ENCODE results near the gene HELZ2.

- TF ChIP-seq CTCF (IDR thresholded peaks at IDR 0.05; ENCODE audit: low read depth, low read length): no peak
- TF ChIP-seq POLR2A (IDR thresholded peaks at IDR 0.05; ENCODE audit: extremely low read depth, insufficient read length): no peak
Observed at GRCh38 chr20:63573647-63574131, 350 bp downstream of the HELZ2 start.

Data from NB4 (cell line).